Measurements from ENCODE around the gene MGAT1.

- no peak for TF ChIP-seq CTCF (conservative IDR thresholded peaks at IDR 0.05 in 1 of 2, IDR thresholded peaks at IDR 0.05 in 1 of 2; ENCODE audit: extremely low read depth in 1 of 2, insufficient read depth in 1 of 2, low read depth in 1 of 2, low read length in 2 of 2)
- TF ChIP-seq EZH2 (IDR thresholded peaks at IDR 0.05; ENCODE audit: borderline replicate concordance, low read length) = no peak
Measured at GRCh38 chr5:180849827-180850226, 47.2 kb upstream of the MGAT1 start.

All from mammary epithelial cell (primary cell).